ENCODE measurements around the gene SPTLC2. TPM values are rescaled to one million over a fixed set of nuclear protein-coding genes. Genes with fewer than 3 reads are reported as not detected.

The SPTLC2 gene
- total and polyA plus RNA-seq, 2 donors (not counting 1 experiment from before 2014, with no cell fraction given): 22.8 to 25.9 TPM

- H3K4me1 ChIP-seq (ENCODE audit: control insufficient read depth, extremely low read depth, insufficient read depth, low read length): peaks cover 8% of the 10 kb centered on the region
- DNase-seq (ENCODE audit: low read depth in 2 of 2): no peak
- peaks cover 86% of the 10 kb centered on the region for H3K79me2 ChIP-seq (ENCODE audit: control insufficient read depth, insufficient read depth, low read length)
- TF ChIP-seq EZH2 (IDR thresholded peaks at IDR 0.05; ENCODE audit: low read length, missing control alignments) (no peak), CTCF (conservative IDR thresholded peaks at IDR 0.05 in 1 of 2, IDR thresholded peaks at IDR 0.05 in 1 of 2; ENCODE audit: low read depth in 1 of 2, low read length in 2 of 2) (no peak)
- no peak overlapping the region for H3K9ac ChIP-seq (ENCODE audit: insufficient read depth, low read length)
- H3K4me3 ChIP-seq (replicated peaks in 1 of 4; ENCODE audit: control extremely low read depth in 1 of 4, insufficient read depth in 1 of 4, low read depth in 3 of 4, low read length in 4 of 4): no peak overlapping the region
- no peak overlapping the region for H3K27ac ChIP-seq (ENCODE audit: insufficient read depth, low read length)
- H3K4me2 ChIP-seq (ENCODE audit: extremely low read depth, insufficient read depth, low read length): no peak overlapping the region
- H3K9me3 ChIP-seq (ENCODE audit: control insufficient read depth, insufficient read depth, low read depth, low read length): no peaks in the 10 kb centered on the region
- H3K27me3 ChIP-seq (ENCODE audit: control insufficient read depth, insufficient read depth, low read length): no peaks in the 10 kb centered on the region
- H4K20me1 ChIP-seq (ENCODE audit: control insufficient read depth, extremely low read depth, insufficient read depth, low read length): no peaks in the 10 kb centered on the region
- H2AFZ ChIP-seq (ENCODE audit: low read length): no peak overlapping the region
- no peaks in the 10 kb centered on the region for H3K36me3 ChIP-seq (ENCODE audit: control insufficient read depth, insufficient read depth, low read length)
Observed at GRCh38 chr14:77610553-77610952, 5.9 kb downstream of the SPTLC2 start.

- peaks cover 81% of the 10 kb centered on the region for H3K79me2 ChIP-seq (ENCODE audit: control insufficient read depth, insufficient read depth, low read length)
- no peak overlapping the region for H3K9ac ChIP-seq (ENCODE audit: insufficient read depth, low read length)
- no peaks in the 10 kb centered on the region for H4K20me1 ChIP-seq (ENCODE audit: control insufficient read depth, extremely low read depth, insufficient read depth, low read length)
- no peak for TF ChIP-seq EZH2 (IDR thresholded peaks at IDR 0.05; ENCODE audit: low read length, missing control alignments)
- no peak for TF ChIP-seq CTCF (conservative IDR thresholded peaks at IDR 0.05 in 1 of 2, IDR thresholded peaks at IDR 0.05 in 1 of 2; ENCODE audit: low read depth in 1 of 2, low read length in 2 of 2)
- no peak overlapping the region for H3K4me3 ChIP-seq (replicated peaks in 1 of 4; ENCODE audit: control extremely low read depth in 1 of 4, insufficient read depth in 1 of 4, low read depth in 3 of 4, low read length in 4 of 4)
- no peaks in the 10 kb centered on the region for H3K9me3 ChIP-seq (ENCODE audit: control insufficient read depth, insufficient read depth, low read depth, low read length)
- no peak for DNase-seq (ENCODE audit: low read depth in 2 of 2)
- H2AFZ ChIP-seq (ENCODE audit: low read length): no peak overlapping the region
- H3K27ac ChIP-seq (ENCODE audit: insufficient read depth, low read length): no peak overlapping the region
- H3K4me2 ChIP-seq (ENCODE audit: extremely low read depth, insufficient read depth, low read length): no peak overlapping the region
- H3K27me3 ChIP-seq (ENCODE audit: control insufficient read depth, insufficient read depth, low read length): no peaks in the 10 kb centered on the region
- no peaks in the 10 kb centered on the region for H3K36me3 ChIP-seq (ENCODE audit: control insufficient read depth, insufficient read depth, low read length)
- peaks cover 8% of the 10 kb centered on the region for H3K4me1 ChIP-seq (ENCODE audit: control insufficient read depth, extremely low read depth, insufficient read depth, low read length)
Observed at GRCh38 chr14:77609922-77610321, 6.5 kb downstream of the SPTLC2 start.

GRCh38 chr14:77607741-77608302 lies 8.6 kb downstream of the SPTLC2 start:
- Histone ChIP-seq H3K9ac (ENCODE audit: insufficient read depth, low read length) (no peak overlapping the region), H4K20me1 (ENCODE audit: control insufficient read depth, extremely low read depth, insufficient read depth, low read length) (no peaks in the 10 kb centered on the region), H2AFZ (ENCODE audit: low read length) (no peak overlapping the region), H3K9me3 (ENCODE audit: control insufficient read depth, insufficient read depth, low read depth, low read length) (no peaks in the 10 kb centered on the region), H3K4me3 (replicated peaks in 1 of 4; ENCODE audit: control extremely low read depth in 1 of 4, insufficient read depth in 1 of 4, low read depth in 3 of 4, low read length in 4 of 4) (no peak overlapping the region), H3K4me1 (ENCODE audit: control insufficient read depth, extremely low read depth, insufficient read depth, low read length) (peaks cover 8% of the 10 kb centered on the region), H3K4me2 (ENCODE audit: extremely low read depth, insufficient read depth, low read length) (no peak overlapping the region), H3K36me3 (ENCODE audit: control insufficient read depth, insufficient read depth, low read length) (no peaks in the 10 kb centered on the region), H3K27ac (ENCODE audit: insufficient read depth, low read length) (no peak overlapping the region), H3K79me2 (ENCODE audit: control insufficient read depth, insufficient read depth, low read length) (peaks cover 66% of the 10 kb centered on the region), H3K27me3 (ENCODE audit: control insufficient read depth, insufficient read depth, low read length) (no peaks in the 10 kb centered on the region)
- no peak for DNase-seq (ENCODE audit: low read depth in 2 of 2)
- TF ChIP-seq EZH2 (IDR thresholded peaks at IDR 0.05; ENCODE audit: low read length, missing control alignments) (no peak), CTCF (conservative IDR thresholded peaks at IDR 0.05 in 1 of 2, IDR thresholded peaks at IDR 0.05 in 1 of 2; ENCODE audit: low read depth in 1 of 2, low read length in 2 of 2) (no peak)

Measured in fibroblast of lung (primary cell).